WTC11 (cell line): ENCODE measurements around the gene BTBD9.

Experiments used
- CREM ChIP-seq: sonication (generic); formaldehyde crosslinking; IDR thresholded peaks from 2 replicates; pipeline ENCODE4 v1.8.1; 2022; ENCODE audit warnings: mild to moderate bottlenecking, missing genetic modification reagents, moderate library complexity
- SP1 ChIP-seq: sonication (generic); formaldehyde crosslinking; conservative IDR thresholded peaks from 2 replicates; pipeline ENCODE4 v1.8.1; 2022; ENCODE audit warnings: missing genetic modification reagents
- ZBTB21 ChIP-seq: sonication (generic); formaldehyde crosslinking; IDR thresholded peaks from 2 replicates; pipeline ENCODE4 v1.8.1; 2023; ENCODE audit warnings: mild to moderate bottlenecking, missing genetic modification reagents, borderline replicate concordance
- ZNF423 ChIP-seq: fragments of 250-450 bp; sonication (Bioruptor Pico); IDR thresholded peaks from 2 replicates; pipeline ENCODE4 v2.1.2; 2022; ENCODE audit warnings: mild to moderate bottlenecking, moderate library complexity
- TF ChIP-seq, protein P1 (sequence below): sonication (generic); formaldehyde crosslinking; IDR thresholded peaks from 2 replicates; pipeline ENCODE4 v1.8.1; 2023; ENCODE audit warnings: mild to moderate bottlenecking, missing genetic modification reagents, moderate library complexity
- TF ChIP-seq, protein P2 (sequence below): fragments of 200-600 bp; IDR thresholded peaks from 2 replicates; pipeline ENCODE4 v1.8.0; 2022; ENCODE audit warnings: antibody characterized with exemption
- TF ChIP-seq, protein P3 (sequence below): sonication (generic); formaldehyde crosslinking; conservative IDR thresholded peaks from 2 replicates; pipeline ENCODE4 v1.8.1; 2022; ENCODE audit warnings: mild to moderate bottlenecking, missing genetic modification reagents
- TF ChIP-seq, protein P4 (sequence below): sonication (generic); formaldehyde crosslinking; IDR thresholded peaks from 2 replicates; pipeline ENCODE4 v1.8.0; 2022; ENCODE audit warnings: mild to moderate bottlenecking, missing genetic modification reagents
- TF ChIP-seq, protein P5 (sequence below): sonication (generic); formaldehyde crosslinking; conservative IDR thresholded peaks from 2 replicates; pipeline ENCODE4 v1.8.1; 2023; ENCODE audit warnings: mild to moderate bottlenecking, low read depth, missing genetic modification reagents, moderate library complexity

DNA sequence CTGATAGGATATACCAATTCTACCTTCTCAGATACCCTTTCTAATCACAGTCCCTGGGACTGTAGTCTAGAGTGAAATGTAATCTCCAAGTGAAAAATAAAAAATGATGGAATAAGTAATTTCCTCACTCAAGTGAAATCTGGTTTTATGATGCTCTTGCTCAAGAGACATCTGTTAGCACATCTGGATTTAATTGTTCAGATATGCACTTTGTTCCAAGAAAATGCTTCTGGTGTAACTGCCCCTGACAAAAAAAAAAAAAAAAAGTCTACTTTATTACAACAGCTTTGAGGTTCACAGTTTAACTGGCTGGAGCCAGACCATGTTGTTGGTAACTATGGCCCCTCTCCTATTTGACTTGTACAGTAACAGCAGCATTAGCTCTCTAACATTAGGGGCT is 251.8 kb downstream of the BTBD9 start:
- TF ChIP-seq, protein P1, sequence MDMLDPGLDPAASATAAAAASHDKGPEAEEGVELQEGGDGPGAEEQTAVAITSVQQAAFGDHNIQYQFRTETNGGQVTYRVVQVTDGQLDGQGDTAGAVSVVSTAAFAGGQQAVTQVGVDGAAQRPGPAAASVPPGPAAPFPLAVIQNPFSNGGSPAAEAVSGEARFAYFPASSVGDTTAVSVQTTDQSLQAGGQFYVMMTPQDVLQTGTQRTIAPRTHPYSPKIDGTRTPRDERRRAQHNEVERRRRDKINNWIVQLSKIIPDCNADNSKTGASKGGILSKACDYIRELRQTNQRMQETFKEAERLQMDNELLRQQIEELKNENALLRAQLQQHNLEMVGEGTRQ, result no peak
- TF ChIP-seq, protein P2, sequence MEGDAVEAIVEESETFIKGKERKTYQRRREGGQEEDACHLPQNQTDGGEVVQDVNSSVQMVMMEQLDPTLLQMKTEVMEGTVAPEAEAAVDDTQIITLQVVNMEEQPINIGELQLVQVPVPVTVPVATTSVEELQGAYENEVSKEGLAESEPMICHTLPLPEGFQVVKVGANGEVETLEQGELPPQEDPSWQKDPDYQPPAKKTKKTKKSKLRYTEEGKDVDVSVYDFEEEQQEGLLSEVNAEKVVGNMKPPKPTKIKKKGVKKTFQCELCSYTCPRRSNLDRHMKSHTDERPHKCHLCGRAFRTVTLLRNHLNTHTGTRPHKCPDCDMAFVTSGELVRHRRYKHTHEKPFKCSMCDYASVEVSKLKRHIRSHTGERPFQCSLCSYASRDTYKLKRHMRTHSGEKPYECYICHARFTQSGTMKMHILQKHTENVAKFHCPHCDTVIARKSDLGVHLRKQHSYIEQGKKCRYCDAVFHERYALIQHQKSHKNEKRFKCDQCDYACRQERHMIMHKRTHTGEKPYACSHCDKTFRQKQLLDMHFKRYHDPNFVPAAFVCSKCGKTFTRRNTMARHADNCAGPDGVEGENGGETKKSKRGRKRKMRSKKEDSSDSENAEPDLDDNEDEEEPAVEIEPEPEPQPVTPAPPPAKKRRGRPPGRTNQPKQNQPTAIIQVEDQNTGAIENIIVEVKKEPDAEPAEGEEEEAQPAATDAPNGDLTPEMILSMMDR, result no peak
- TF ChIP-seq CREM (CRISPR knock-in tag) (no peak), ZBTB21 (CRISPR knock-in tag) (no peak), ZNF423 (CRISPR knock-in tag) (no peak), SP1 (CRISPR knock-in tag) (no peak)
- TF ChIP-seq, protein P3, sequence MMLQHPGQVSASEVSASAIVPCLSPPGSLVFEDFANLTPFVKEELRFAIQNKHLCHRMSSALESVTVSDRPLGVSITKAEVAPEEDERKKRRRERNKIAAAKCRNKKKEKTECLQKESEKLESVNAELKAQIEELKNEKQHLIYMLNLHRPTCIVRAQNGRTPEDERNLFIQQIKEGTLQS (CRISPR knock-in tag), result no peak
- TF ChIP-seq, protein P4, sequence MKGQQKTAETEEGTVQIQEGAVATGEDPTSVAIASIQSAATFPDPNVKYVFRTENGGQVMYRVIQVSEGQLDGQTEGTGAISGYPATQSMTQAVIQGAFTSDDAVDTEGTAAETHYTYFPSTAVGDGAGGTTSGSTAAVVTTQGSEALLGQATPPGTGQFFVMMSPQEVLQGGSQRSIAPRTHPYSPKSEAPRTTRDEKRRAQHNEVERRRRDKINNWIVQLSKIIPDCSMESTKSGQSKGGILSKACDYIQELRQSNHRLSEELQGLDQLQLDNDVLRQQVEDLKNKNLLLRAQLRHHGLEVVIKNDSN (CRISPR knock-in tag), result no peak
- TF ChIP-seq, protein P5, sequence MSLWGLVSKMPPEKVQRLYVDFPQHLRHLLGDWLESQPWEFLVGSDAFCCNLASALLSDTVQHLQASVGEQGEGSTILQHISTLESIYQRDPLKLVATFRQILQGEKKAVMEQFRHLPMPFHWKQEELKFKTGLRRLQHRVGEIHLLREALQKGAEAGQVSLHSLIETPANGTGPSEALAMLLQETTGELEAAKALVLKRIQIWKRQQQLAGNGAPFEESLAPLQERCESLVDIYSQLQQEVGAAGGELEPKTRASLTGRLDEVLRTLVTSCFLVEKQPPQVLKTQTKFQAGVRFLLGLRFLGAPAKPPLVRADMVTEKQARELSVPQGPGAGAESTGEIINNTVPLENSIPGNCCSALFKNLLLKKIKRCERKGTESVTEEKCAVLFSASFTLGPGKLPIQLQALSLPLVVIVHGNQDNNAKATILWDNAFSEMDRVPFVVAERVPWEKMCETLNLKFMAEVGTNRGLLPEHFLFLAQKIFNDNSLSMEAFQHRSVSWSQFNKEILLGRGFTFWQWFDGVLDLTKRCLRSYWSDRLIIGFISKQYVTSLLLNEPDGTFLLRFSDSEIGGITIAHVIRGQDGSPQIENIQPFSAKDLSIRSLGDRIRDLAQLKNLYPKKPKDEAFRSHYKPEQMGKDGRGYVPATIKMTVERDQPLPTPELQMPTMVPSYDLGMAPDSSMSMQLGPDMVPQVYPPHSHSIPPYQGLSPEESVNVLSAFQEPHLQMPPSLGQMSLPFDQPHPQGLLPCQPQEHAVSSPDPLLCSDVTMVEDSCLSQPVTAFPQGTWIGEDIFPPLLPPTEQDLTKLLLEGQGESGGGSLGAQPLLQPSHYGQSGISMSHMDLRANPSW (CRISPR knock-in tag), result no peak
